ENCODE measurements around the gene PNKD.
"Not testable (repeated sequence)": the region's sequence is repeated elsewhere in the genome, so short reads cannot be mapped to it uniquely, and the experiment has no call there.

PNKD gene

GRCh38 chr2:218293715-218294429 lies 23.6 kb downstream of the PNKD start:
- no peak for DNase-seq

- DNase-seq = no peak
Measured at GRCh38 chr2:218294430-218295022, 24.2 kb downstream of the PNKD start.

GRCh38 chr2:218295029-218295428 lies 24.7 kb downstream of the PNKD start:
- DNase-seq = no peak

- DNase-seq = no peak
Measured at GRCh38 chr2:218296200-218296599, 25.9 kb downstream of the PNKD start.

- DNase-seq = no peak
Measured at GRCh38 chr2:218296847-218297246, 26.5 kb downstream of the PNKD start.

GRCh38 chr2:218298314-218298875 lies 28.1 kb downstream of the PNKD start:
- no peak for DNase-seq

- DNase-seq = no peak
Measured at GRCh38 chr2:218300141-218300540, 29.8 kb downstream of the PNKD start.

GRCh38 chr2:218301176-218301819 lies 31.0 kb downstream of the PNKD start:
- peak; percentile 80 for DNase-seq

- no peak for DNase-seq
Measured at GRCh38 chr2:218305383-218305782, 35.1 kb downstream of the PNKD start.

- DNase-seq = no peak
Measured at GRCh38 chr2:218306184-218306920, 36.0 kb downstream of the PNKD start.

- no peak for DNase-seq
Measured at GRCh38 chr2:218307415-218308090, 37.2 kb downstream of the PNKD start.

- no peak for DNase-seq
Measured at GRCh38 chr2:218310853-218311540, 40.7 kb downstream of the PNKD start.

GRCh38 chr2:218311541-218312266 lies 41.4 kb downstream of the PNKD start:
- DNase-seq = not testable (repeated sequence)

- no peak for DNase-seq
Measured at GRCh38 chr2:218312267-218312756, 42.0 kb downstream of the PNKD start.

GRCh38 chr2:218313356-218313755 lies 43.0 kb downstream of the PNKD start:
- DNase-seq = no peak

- DNase-seq = not testable (repeated sequence)
Measured at GRCh38 chr2:218314764-218315163, 44.4 kb downstream of the PNKD start.

- DNase-seq = no peak
Measured at GRCh38 chr2:218315397-218315796, 45.1 kb downstream of the PNKD start.

GRCh38 chr2:218317303-218317630 lies 46.9 kb downstream of the PNKD start:
- DNase-seq = no peak

- no peak for DNase-seq
Measured at GRCh38 chr2:218317835-218318234, 47.5 kb downstream of the PNKD start.

- no peak for DNase-seq
Measured at GRCh38 chr2:218318241-218318640, 47.9 kb downstream of the PNKD start.

GRCh38 chr2:218319813-218320365 lies 49.6 kb downstream of the PNKD start:
- no peak for DNase-seq

All from central memory CD4-positive, alpha-beta T cell (primary cell).